Smooth muscle cell (in vitro differentiated cells): Measurements from ENCODE around the gene RUNX2. TPM values are rescaled to one million over a fixed set of nuclear protein-coding genes. Genes with fewer than 3 reads are reported as not detected.

Source experiments
- DNase-seq: peaks from one replicate; lab custom pipeline; 2025; ENCODE audit not compliant: unreplicated experiment; lab: John Stamatoyannopoulos, UW
- H2AFZ ChIP-seq: fragments of 200-600 bp; sonication (generic); 2 replicates; pipeline ENCODE4 v1.6.0; 2016; ENCODE audit warnings: antibody characterized with exemption, low read depth, mild to moderate bottlenecking
- H3F3A ChIP-seq: fragments of 200-600 bp; sonication (generic); 2 replicates; pipeline ENCODE4 v1.6.0; 2017; ENCODE audit warnings: antibody characterized with exemption, low read depth
- H3K27ac ChIP-seq: fragments of 200-600 bp; sonication (generic); 2 replicates; pipeline ENCODE4 v1.5.1; 2016; ENCODE audit warnings: low read depth, mild to moderate bottlenecking
- H3K27me3 ChIP-seq: fragments of 200-600 bp; sonication (generic); 2 replicates; pipeline ENCODE4 v1.6.1; 2016; ENCODE audit warnings: low read depth, mild to moderate bottlenecking
- H3K36me3 ChIP-seq: fragments of 200-600 bp; sonication (generic); 2 replicates; pipeline ENCODE4 v1.5.1; 2016; ENCODE audit warnings: low read depth
- H3K4me1 ChIP-seq: fragments of 200-600 bp; sonication (generic); 2 replicates; pipeline ENCODE4 v1.5.1; 2016; ENCODE audit warnings: low read depth
- H3K4me2 ChIP-seq: fragments of 200-600 bp; sonication (generic); 2 replicates; pipeline ENCODE4 v1.6.0; 2016; ENCODE audit warnings: mild to moderate bottlenecking
- H3K4me3 ChIP-seq: fragments of 200-600 bp; sonication (generic); 2 replicates; pipeline ENCODE4 v1.5.1; 2016; ENCODE audit warnings: mild to moderate bottlenecking
- H3K79me2 ChIP-seq: fragments of 200-600 bp; sonication (generic); 2 replicates; pipeline ENCODE4 v1.6.0; 2016; ENCODE audit warnings: low read depth, mild to moderate bottlenecking
- H3K9ac ChIP-seq: fragments of 200-600 bp; sonication (generic); 2 replicates; pipeline ENCODE4 v1.6.0; 2016; ENCODE audit warnings: low read depth
- H3K9me3 ChIP-seq: fragments of 200-600 bp; sonication (generic); replicated peaks from 2 replicates; pipeline ENCODE4 v1.5.1; 2016; ENCODE audit warnings: low read depth
- H4K20me1 ChIP-seq: fragments of 200-600 bp; sonication (generic); 2 replicates; pipeline ENCODE4 v1.6.0; 2016; ENCODE audit warnings: low read depth
- CTCF ChIP-seq: fragments of 200-600 bp; sonication (generic); IDR thresholded peaks from 2 replicates; pipeline ENCODE4 v1.5.1; 2017; ENCODE audit warnings: borderline replicate concordance, mild to moderate bottlenecking, antibody characterized with exemption; ENCODE audit not compliant: insufficient read depth, poor library complexity, severe bottlenecking
- WGBS: methylation state at CpG from one replicate; pipeline ENCODE4 v1.1.7; 2016; ENCODE audit warnings: low lambda C conversion rate; 5-methylcytosine and 5-hydroxymethylcytosine counted together
- polyA plus RNA-seq: library from polyadenylated mRNA; unstranded; fragments of >200 nt; fragmentation: Nextera tagmentation; extraction: Ambion mirVana; gene quantifications from 2 replicates; pipeline ENCODE4 v1.2.1, GENCODE V29; 2016
- total RNA-seq: library from RNA; depleted of rRNA; stranded (reverse); fragments of >200 nt; gene quantifications from 2 replicates; pipeline ENCODE4 v1.2.3, GENCODE V29; 2014

RUNX2 gene
- total and polyA plus RNA-seq, 2 experiments from 2014 or later = 12.5 to 16.4 TPM

- H3K4me3 ChIP-seq = no peak overlapping the region
- H3K27ac ChIP-seq = no peak overlapping the region
- H3K9ac ChIP-seq = no peak overlapping the region
- H3K9me3 ChIP-seq = no peaks in the 10 kb centered on the region
- no peaks in the 10 kb centered on the region for H3K36me3 ChIP-seq
- H2AFZ ChIP-seq = no peak overlapping the region
- no peak for DNase-seq
- H4K20me1 ChIP-seq = no peaks in the 10 kb centered on the region
- no peaks in the 10 kb centered on the region for H3F3A ChIP-seq
- H3K4me2 ChIP-seq = no peak overlapping the region
- no peaks in the 10 kb centered on the region for H3K27me3 ChIP-seq
- no peaks in the 10 kb centered on the region for H3K79me2 ChIP-seq
- H3K4me1 ChIP-seq = no peaks in the 10 kb centered on the region
- 91% methylated on average over 2 of the region's 2 CpGs for WGBS
- no peak for TF ChIP-seq CTCF
These were observed 363.3 kb downstream of the RUNX2 start for GRCh38 chr6:45691426-45691825.

GRCh38 chr6:45692021-45692420 is 363.9 kb downstream of the RUNX2 start:
- no peaks in the 10 kb centered on the region for H4K20me1 ChIP-seq
- no peaks in the 10 kb centered on the region for H3K79me2 ChIP-seq
- no peaks in the 10 kb centered on the region for H3K9me3 ChIP-seq
- H3K9ac ChIP-seq = no peak overlapping the region
- no peaks in the 10 kb centered on the region for H3K27me3 ChIP-seq
- no peaks in the 10 kb centered on the region for H3K36me3 ChIP-seq
- H3K27ac ChIP-seq = no peak overlapping the region
- TF ChIP-seq CTCF = no peak
- H2AFZ ChIP-seq = no peak overlapping the region
- H3F3A ChIP-seq = no peaks in the 10 kb centered on the region
- no peak for DNase-seq
- no peak overlapping the region for H3K4me3 ChIP-seq
- peaks cover under 1% of the 10 kb centered on the region for H3K4me1 ChIP-seq
- WGBS = 95% methylated on average over 3 of the region's 3 CpGs
- H3K4me2 ChIP-seq = no peak overlapping the region

- 76% methylated on average over 1 of the region's 1 CpG for WGBS
- Histone ChIP-seq H3F3A (no peaks in the 10 kb centered on the region), H3K9me3 (no peaks in the 10 kb centered on the region), H2AFZ (no peak overlapping the region), H3K36me3 (no peaks in the 10 kb centered on the region), H4K20me1 (no peaks in the 10 kb centered on the region), H3K79me2 (no peaks in the 10 kb centered on the region), H3K4me2 (no peak overlapping the region), H3K9ac (no peak overlapping the region), H3K4me3 (no peak overlapping the region), H3K4me1 (peaks cover 5% of the 10 kb centered on the region), H3K27ac (peak overlapping the region; percentile 80), H3K27me3 (no peaks in the 10 kb centered on the region)
- no peak for DNase-seq
- TF ChIP-seq CTCF = no peak
These were observed 368.6 kb downstream of the RUNX2 start for GRCh38 chr6:45696738-45697137.

GRCh38 chr6:45697605-45698004 is 369.5 kb downstream of the RUNX2 start:
- Histone ChIP-seq H3K4me1 (peaks cover 5% of the 10 kb centered on the region), H3K27ac (peak overlapping the region; percentile 80), H3K4me2 (peak overlapping the region; percentile 54), H3K79me2 (no peaks in the 10 kb centered on the region), H3K27me3 (no peaks in the 10 kb centered on the region), H2AFZ (no peak overlapping the region), H3K9me3 (no peaks in the 10 kb centered on the region), H3K4me3 (no peak overlapping the region), H4K20me1 (no peaks in the 10 kb centered on the region), H3K36me3 (no peaks in the 10 kb centered on the region), H3F3A (no peaks in the 10 kb centered on the region), H3K9ac (no peak overlapping the region)
- no peak for TF ChIP-seq CTCF
- WGBS = 5% methylated on average over 6 of the region's 6 CpGs
- DNase-seq = no peak
